ENCODE measurements around the gene MANEAL. TPM values are rescaled to one million over a fixed set of nuclear protein-coding genes. Genes with fewer than 3 reads are reported as not detected.
"Not testable (repeated sequence)": the region's sequence is repeated elsewhere in the genome, so short reads cannot be mapped to it uniquely, and the experiment has no call there.

The MANEAL gene
- polyA plus RNA-seq, 3 donors from 2014 or later, result 1.5 to 2.2 (median 1.7) TPM

DNA sequence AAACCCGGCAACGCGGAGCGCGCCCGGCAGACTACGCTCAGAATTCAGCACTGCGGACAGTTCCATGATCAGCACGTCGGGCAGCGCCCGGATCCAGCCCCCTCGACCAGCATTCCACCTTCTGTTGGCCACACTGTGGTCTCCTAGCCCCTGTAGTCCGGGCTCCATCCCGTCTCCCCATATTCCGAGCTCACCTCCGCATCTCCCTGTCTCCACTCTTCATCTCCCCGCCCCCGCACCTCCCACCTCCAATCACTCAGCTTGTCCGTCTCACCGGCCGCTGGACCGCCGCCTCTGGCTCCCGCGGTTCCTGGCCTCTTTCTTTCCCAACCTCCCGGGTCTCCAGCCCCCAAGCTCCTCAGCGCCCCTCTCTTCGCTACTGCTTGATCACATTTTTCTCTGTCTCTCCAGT, 29.2 kb upstream of the MANEAL start:
- peaks cover 18 to 38% (median 23%) of the 10 kb centered on the region in 3 donors for H3K27me3 Mint-ChIP-seq (ENCODE audit: low read depth in 3 of 3)
- peaks cover 0 to 6% (median under 1%) of the 10 kb centered on the region in 6 donors for H3K9me3 Mint-ChIP-seq
- no peaks in the 10 kb centered on the region for H3K36me3 Mint-ChIP-seq
- no peak overlapping the region for H3K27ac Mint-ChIP-seq
- peaks cover 0 to 6% of the 10 kb centered on the region in 2 donors for H3K4me1 Mint-ChIP-seq
- peak in 2 of 3 donors; percentile 7 to 15 for DNase-seq
- H3K4me3 Mint-ChIP-seq, result peak overlapping the region in 1 of 5 donors; percentile 15

DNA sequence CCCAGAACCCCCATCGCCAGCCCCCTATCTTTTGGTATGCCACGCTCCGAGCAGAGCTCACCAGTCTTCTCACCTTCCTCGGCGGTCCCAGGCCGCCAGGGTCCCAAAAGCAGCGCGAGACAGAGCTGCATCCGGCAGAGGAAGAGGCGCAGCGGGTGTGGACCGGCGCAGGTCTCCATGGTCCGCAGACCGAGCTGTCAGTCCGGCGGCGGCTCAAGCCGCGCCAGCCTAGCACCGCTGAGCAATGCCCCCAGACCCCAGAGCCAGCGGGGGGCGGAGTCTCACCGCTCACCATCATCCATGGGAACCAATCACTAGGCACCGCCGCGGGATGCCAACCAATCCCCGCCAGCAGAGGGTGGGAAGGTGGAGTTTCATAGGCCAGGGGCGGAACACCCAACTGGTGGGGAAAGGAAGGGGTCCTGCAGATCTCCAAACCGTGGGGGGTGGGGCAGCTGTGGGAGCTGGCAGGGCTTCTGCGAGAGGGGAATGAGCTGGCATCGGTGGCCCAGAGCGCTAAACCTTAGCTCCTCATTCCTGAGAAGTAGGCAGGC, 28.7 kb upstream of the MANEAL start, which contains the start of gene EPHA10:
TSS of gene EPHA10 (minus strand) at position 233 of the 554 bp plus-strand sequence. CDS start at position 179, 54 bp downstream.
- peaks cover 0 to 6% (median under 1%) of the 10 kb centered on the region in 6 donors for H3K9me3 Mint-ChIP-seq
- H3K27ac Mint-ChIP-seq, result no peak within 1 kb of the TSS
- H3K36me3 Mint-ChIP-seq, result no peaks in the 10 kb centered on the region
- peaks cover 19 to 38% (median 24%) of the 10 kb centered on the region in 3 donors for H3K27me3 Mint-ChIP-seq (ENCODE audit: low read depth in 3 of 3)
- H3K4me1 Mint-ChIP-seq, result peaks cover 0 to 6% of the 10 kb centered on the region in 2 donors
- H3K4me3 Mint-ChIP-seq, result peak within 1 kb of the TSS in 2 of 5 donors; percentile 21 to 44
- no peak for DNase-seq

DNA sequence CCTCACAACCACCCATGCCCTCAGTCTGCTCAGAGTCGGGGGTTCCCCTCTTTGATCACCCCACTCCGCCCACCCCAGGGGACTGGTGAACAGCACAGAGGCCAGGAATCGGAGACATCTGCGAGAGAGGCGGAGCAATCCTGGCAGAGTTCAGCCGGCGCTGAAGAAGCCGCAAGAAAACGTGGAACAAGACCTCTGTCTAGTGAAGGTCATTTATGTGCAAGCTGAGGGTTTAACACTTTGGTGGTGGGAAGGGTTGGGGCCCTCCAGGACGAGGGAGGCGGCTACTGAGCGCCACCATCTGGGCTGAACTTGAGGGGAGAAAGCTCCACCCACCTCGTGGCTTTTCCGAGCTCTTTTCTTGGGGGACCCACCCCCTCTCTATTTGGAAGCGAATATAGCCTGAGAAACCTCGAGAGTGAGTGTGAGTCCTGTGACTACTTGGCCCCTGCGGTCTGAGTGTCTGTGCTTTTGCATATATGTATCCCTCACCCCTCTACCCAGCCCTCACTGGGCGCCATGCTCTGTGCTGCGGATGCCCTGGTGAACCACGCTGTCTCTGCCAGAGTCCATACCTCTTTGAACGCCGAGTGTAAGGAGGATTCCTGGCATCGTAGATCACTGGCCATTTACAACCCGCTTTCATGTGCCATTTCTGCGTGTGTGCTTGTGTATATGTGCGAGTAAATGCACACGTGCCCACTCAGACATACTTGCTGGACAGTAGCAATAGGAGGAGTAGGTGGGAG, 27.6 kb upstream of the MANEAL start:
- Mint-ChIP-seq H3K36me3 (no peaks in the 10 kb centered on the region), H3K4me1 (peaks cover 0 to 6% of the 10 kb centered on the region in 2 donors), H3K4me3 (peak overlapping the region in 3 of 5 donors; percentile 8 to 44 (median 8)), H3K27ac (no peak overlapping the region), H3K9me3 (peaks cover 0 to 6% (median under 1%) of the 10 kb centered on the region in 6 donors), H3K27me3 (ENCODE audit: low read depth in 3 of 3) (peaks cover 24 to 38% (median 24%) of the 10 kb centered on the region in 3 donors)
- DNase-seq, result no peak

DNA sequence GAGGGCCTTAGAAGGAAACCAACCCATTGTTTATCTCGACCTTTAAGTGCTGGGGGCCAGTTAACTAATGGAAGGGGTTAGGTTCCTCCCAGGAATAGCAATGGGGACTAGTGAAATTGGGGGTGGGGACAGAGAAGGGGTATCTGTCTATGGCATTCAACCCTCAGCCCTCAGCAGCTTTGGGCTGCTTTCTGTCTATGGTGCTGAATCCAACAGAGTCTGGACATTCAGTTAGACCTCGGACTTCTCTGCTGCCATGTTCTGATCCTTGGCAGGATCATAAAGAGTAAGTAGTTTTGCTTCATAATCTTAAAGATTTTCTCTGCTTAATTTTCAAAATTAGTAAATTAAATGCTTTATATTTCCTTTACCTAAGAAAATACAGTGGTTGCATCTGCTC, 26.2 kb upstream of the MANEAL start:
- Mint-ChIP-seq H3K27me3 (ENCODE audit: low read depth in 3 of 3) (peaks cover 22 to 38% (median 24%) of the 10 kb centered on the region in 3 donors), H3K4me1 (peaks cover 0 to 6% of the 10 kb centered on the region in 2 donors), H3K27ac (no peak overlapping the region), H3K9me3 (peaks cover 0 to 6% (median under 1%) of the 10 kb centered on the region in 6 donors), H3K4me3 (no peak overlapping the region), H3K36me3 (no peaks in the 10 kb centered on the region)
- no peak for DNase-seq

GRCh38 chr1:37771440-37771839, 22.2 kb upstream of the MANEAL start:
- DNase-seq, H3K9me3 Mint-ChIP-seq, H3K27ac Mint-ChIP-seq, H3K36me3 Mint-ChIP-seq, H3K4me3 Mint-ChIP-seq, H3K4me1 Mint-ChIP-seq: not testable (repeated sequence)
- H3K27me3 Mint-ChIP-seq (ENCODE audit: low read depth in 3 of 3), result peaks cover 9 to 31% (median 10%) of the 10 kb centered on the region in 3 donors

GRCh38 chr1:37776946-37777516, 16.6 kb upstream of the MANEAL start:
- no peak for DNase-seq
- H3K9me3 Mint-ChIP-seq, result no peaks in the 10 kb centered on the region
- no peaks in the 10 kb centered on the region for H3K4me1 Mint-ChIP-seq
- H3K36me3 Mint-ChIP-seq, result no peaks in the 10 kb centered on the region
- H3K27me3 Mint-ChIP-seq (ENCODE audit: low read depth in 3 of 3), result peaks cover 0 to 14% (median under 1%) of the 10 kb centered on the region in 3 donors
- H3K27ac Mint-ChIP-seq, result no peak overlapping the region
- H3K4me3 Mint-ChIP-seq, result no peak overlapping the region

GRCh38 chr1:37778654-37779053, 15.0 kb upstream of the MANEAL start:
- Mint-ChIP-seq H3K4me1 (no peaks in the 10 kb centered on the region), H3K36me3 (no peaks in the 10 kb centered on the region), H3K9me3 (no peaks in the 10 kb centered on the region), H3K27me3 (ENCODE audit: low read depth in 3 of 3) (peaks cover 0 to 7% (median 2%) of the 10 kb centered on the region in 3 donors), H3K4me3 (no peak overlapping the region), H3K27ac (no peak overlapping the region)
- no peak for DNase-seq

- Mint-ChIP-seq H3K27ac (no peak overlapping the region), H3K27me3 (ENCODE audit: low read depth in 3 of 3) (peaks cover 3 to 8% (median 5%) of the 10 kb centered on the region in 3 donors), H3K4me1 (no peaks in the 10 kb centered on the region), H3K4me3 (no peak overlapping the region), H3K36me3 (no peaks in the 10 kb centered on the region), H3K9me3 (no peaks in the 10 kb centered on the region)
- no peak for DNase-seq
Observed at GRCh38 chr1:37782491-37782890, 11.2 kb upstream of the MANEAL start.

GRCh38 chr1:37792943-37793686, 532 bp upstream of the MANEAL start:
- Mint-ChIP-seq H3K27me3 (ENCODE audit: low read depth in 3 of 3) (peaks cover 2 to 11% (median 10%) of the 10 kb centered on the region in 3 donors), H3K27ac (no peak overlapping the region), H3K36me3 (peaks cover 0 to 2% (median 2%) of the 10 kb centered on the region in 3 donors), H3K9me3 (no peaks in the 10 kb centered on the region), H3K4me3 (peak overlapping the region; percentile 56 to 72 (median 61)), H3K4me1 (peaks cover 13 to 16% of the 10 kb centered on the region in 2 donors)
- no peak for DNase-seq

DNA sequence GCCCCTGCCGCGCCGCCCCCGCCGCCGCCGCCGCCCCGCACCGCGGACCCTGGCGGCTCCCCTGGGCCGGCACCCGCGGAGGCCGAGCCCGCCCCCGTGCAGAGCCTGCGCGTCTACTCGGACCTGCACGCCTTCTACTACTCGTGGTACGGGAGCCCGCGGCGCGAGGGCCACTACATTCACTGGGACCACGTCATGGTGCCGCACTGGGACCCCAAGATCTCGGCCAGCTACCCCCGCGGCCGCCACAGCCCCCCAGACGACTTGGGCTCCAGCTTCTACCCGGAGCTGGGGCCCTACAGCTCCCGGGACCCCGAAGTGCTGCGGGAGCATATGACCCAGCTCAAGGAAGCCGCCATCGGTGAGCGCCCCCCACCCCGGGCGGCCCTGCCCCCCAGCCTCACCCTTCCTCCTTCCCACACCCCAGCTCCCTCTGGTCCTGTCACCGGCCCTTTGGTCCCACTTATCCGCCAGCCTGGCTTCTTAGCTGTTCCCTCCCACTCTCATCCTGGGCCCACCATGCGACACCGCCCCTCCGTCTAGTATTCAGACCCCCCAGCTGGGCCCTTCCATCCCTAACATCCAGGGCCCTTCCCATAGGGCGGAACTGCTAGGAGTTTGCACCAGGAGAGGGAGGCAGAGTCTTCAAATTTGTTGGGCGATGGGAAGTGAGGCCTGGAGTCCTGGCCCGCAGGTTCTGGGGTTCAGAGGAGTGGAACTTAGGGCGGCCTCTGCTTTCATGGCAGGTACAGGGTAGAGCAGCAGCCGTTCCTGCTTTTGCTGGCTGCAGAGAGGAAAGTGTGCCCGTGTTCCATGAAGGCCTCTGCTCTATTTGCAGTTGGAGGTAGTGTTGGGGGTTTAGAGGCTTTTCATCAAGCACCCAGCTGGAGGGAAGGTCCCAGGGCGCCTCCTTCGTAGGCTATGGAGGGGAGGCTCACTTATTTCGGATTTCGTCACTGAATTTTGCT, 1.0 kb downstream of the MANEAL start:
- Mint-ChIP-seq H3K27ac (no peak overlapping the region), H3K4me3 (peak overlapping the region; percentile 69 to 78 (median 73)), H3K36me3 (peaks cover 0 to 11% (median 7%) of the 10 kb centered on the region in 3 donors), H3K9me3 (no peaks in the 10 kb centered on the region), H3K4me1 (peaks cover 13 to 16% of the 10 kb centered on the region in 2 donors), H3K27me3 (ENCODE audit: low read depth in 3 of 3) (peaks cover 2 to 11% (median 9%) of the 10 kb centered on the region in 3 donors)
- DNase-seq, result no peak

GRCh38 chr1:37795340-37796125, 1.9 kb downstream of the MANEAL start:
- peak overlapping the region; percentile 69 to 78 (median 71) for H3K4me3 Mint-ChIP-seq
- H3K27ac Mint-ChIP-seq, result no peak overlapping the region
- H3K4me1 Mint-ChIP-seq, result peaks cover 13 to 16% of the 10 kb centered on the region in 2 donors
- H3K9me3 Mint-ChIP-seq, result no peaks in the 10 kb centered on the region
- H3K27me3 Mint-ChIP-seq (ENCODE audit: low read depth in 3 of 3), result peaks cover 2 to 11% (median 9%) of the 10 kb centered on the region in 3 donors
- peaks cover 0 to 11% (median 7%) of the 10 kb centered on the region in 3 donors for H3K36me3 Mint-ChIP-seq
- peak; percentile 23 to 28 (median 28) for DNase-seq

Data from immature natural killer cell (primary cell).